Fibroblast of villous mesenchyme (primary cell): ENCODE data around the gene MTHFD2L. TPM values are rescaled to one million over a fixed set of nuclear protein-coding genes. Genes with fewer than 3 reads are reported as not detected.

Experiments used
- DNase-seq: peaks from one replicate; pipeline ENCODE4 v3.0.0-alpha.2; 2010; ENCODE audit warnings: low read depth
- H3K4me3 ChIP-seq: 2 replicates; pipeline ENCODE4 v1.5.1; 2011; ENCODE audit warnings: low read depth, mild to moderate bottlenecking, low read length
- total RNA-seq: library from RNA; depleted of rRNA; stranded (reverse); fragments of >200 nt; gene quantifications from 2 replicates; pipeline ENCODE4 v1.2.3, GENCODE V29; 2012
- TF ChIP-seq, protein P1 (sequence below): IDR thresholded peaks from 2 replicates; pipeline ENCODE4 v1.5.1; 2012; ENCODE audit warnings: low read depth, mild to moderate bottlenecking, low read length; ENCODE audit not compliant: insufficient read depth

The MTHFD2L gene
- total RNA-seq, 1 donor, result 16.8 TPM

- TF ChIP-seq, protein P1, sequence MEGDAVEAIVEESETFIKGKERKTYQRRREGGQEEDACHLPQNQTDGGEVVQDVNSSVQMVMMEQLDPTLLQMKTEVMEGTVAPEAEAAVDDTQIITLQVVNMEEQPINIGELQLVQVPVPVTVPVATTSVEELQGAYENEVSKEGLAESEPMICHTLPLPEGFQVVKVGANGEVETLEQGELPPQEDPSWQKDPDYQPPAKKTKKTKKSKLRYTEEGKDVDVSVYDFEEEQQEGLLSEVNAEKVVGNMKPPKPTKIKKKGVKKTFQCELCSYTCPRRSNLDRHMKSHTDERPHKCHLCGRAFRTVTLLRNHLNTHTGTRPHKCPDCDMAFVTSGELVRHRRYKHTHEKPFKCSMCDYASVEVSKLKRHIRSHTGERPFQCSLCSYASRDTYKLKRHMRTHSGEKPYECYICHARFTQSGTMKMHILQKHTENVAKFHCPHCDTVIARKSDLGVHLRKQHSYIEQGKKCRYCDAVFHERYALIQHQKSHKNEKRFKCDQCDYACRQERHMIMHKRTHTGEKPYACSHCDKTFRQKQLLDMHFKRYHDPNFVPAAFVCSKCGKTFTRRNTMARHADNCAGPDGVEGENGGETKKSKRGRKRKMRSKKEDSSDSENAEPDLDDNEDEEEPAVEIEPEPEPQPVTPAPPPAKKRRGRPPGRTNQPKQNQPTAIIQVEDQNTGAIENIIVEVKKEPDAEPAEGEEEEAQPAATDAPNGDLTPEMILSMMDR, result no peak
- no peak within 1 kb of the TSS for H3K4me3 ChIP-seq
- DNase-seq, result no peak
Measured at GRCh38 chr4:74308215-74308614, 150.3 kb downstream of the MTHFD2L start, which contains the start of gene EPGN. Gene EPGN (plus strand): TSS chr4:74308470. CDS start chr4:74308534, 64 bp downstream.

DNA sequence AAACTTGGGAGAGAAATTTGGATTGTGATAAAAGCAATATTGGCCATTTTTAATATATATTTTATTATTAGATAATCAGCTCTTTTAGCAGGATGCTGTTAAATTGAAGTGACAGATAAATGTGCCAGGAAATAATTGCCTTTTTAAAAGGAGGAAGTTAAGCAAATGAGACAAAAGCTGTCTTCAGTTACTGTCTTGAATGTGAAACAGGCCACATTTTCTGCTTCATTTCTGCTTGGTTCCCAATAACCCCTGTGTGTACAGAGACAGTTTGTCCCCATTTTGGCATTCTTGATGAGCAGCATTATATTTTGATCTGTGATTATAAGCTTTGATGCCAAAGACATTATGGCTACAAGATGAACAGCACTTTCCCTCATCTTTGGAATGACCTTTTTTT, 151.3 kb downstream of the MTHFD2L start:
- DNase-seq, result no peak
- H3K4me3 ChIP-seq, result no peak overlapping the region

DNA sequence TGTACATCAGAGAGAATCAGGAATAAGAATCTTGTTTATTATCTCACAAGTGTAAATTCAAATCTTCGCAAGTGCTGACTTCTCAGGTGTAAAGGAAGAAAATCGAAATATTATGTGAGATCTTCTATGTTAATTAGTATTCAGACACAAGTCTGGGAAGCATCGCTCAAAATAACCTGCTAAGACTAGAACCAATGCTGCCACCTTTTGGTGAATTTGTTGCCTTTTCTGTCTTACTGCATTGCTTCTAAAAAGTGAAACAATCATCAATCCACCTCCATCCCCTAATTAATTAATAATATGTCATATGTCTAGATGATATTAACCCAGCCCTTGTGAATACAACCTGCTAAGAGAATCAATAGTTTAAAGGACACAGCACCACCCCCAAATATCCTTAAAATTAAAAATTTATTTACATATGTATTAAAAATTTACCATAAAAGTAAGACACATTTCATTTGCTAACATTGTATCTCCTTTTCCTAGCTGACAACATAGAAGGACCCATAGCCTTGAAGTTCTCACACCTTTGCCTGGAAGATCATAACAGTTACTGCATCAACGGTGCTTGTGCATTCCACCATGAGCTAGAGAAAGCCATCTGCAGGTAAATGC, 153.9 kb downstream of the MTHFD2L start:
- DNase-seq, result peak; percentile 73
- H3K4me3 ChIP-seq, result no peak overlapping the region
- TF ChIP-seq, protein P1, result peak; percentile 67

More for the DNA sequence above, 151.3 kb downstream of the MTHFD2L start:
- TF ChIP-seq, protein P1, result no peak

DNA sequence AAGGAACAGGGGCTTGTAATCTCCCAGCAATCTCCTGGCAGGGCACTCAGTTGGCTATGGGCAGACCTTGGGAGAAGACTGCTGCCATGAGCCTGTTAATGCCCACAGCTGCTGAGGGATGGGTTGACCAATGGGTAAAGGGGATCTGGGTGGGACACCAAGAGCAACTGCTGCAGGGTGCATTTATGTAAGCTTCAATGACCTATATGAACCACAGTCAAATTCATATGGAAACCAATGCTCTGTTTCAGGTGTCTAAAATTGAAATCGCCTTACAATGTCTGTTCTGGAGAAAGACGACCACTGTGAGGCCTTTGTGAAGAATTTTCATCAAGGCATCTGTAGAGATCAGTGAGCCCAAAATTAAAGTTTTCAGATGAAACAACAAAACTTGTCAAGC, 156.4 kb downstream of the MTHFD2L start:
- no peak for DNase-seq
- TF ChIP-seq, protein P1, result no peak
- H3K4me3 ChIP-seq, result no peak overlapping the region

GRCh38 chr4:74314944-74315343, 157.0 kb downstream of the MTHFD2L start:
- TF ChIP-seq, protein P1, result no peak
- DNase-seq, result no peak
- H3K4me3 ChIP-seq, result no peak overlapping the region

GRCh38 chr4:74315376-74315775, 157.5 kb downstream of the MTHFD2L start:
- TF ChIP-seq, protein P1, result no peak
- no peak for DNase-seq
- no peak overlapping the region for H3K4me3 ChIP-seq

DNA sequence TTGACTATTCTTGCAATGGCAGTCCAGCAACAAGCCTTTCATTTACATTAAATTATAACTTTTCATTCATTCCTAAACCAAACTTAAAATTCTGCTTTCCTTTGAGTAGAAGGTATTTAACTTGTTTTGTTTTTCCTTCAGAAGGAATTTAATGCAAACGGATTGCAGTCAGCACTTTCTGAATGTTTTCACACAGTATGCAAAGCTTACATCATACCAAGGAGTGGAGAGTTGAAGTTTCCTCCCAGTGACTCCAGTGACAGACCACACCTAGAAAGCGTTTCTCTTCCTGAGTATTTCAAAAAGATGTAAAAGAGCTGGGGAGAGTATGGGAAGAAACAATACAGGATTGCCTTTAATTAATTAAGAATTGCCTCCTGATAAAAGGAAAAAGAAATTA, 158.5 kb downstream of the MTHFD2L start:
- no peak overlapping the region for H3K4me3 ChIP-seq
- peak; percentile 19 for DNase-seq
- TF ChIP-seq, protein P1, result no peak
